Measurements from ENCODE around the gene ULK3. TPM values are rescaled to one million over a fixed set of nuclear protein-coding genes. Genes with fewer than 3 reads are reported as not detected.
"Not testable (repeated sequence)": the region's sequence is repeated elsewhere in the genome, so short reads cannot be mapped to it uniquely, and the experiment has no call there.

ULK3 gene
- total RNA-seq, 1 donor from 2014 or later: 24.0 TPM

GRCh38 chr15:74889390-74889882, 46.5 kb upstream of the ULK3 start:
- Histone ChIP-seq H3K4me3 (ENCODE audit: low read depth, low read length) (peak overlapping the region; percentile 98), H3K36me3 (ENCODE audit: control insufficient read depth, insufficient read depth, low read length) (peaks cover 5% of the 10 kb centered on the region), H3K27me3 (ENCODE audit: control insufficient read depth, insufficient read depth, low read length) (no peaks in the 10 kb centered on the region)
- no peak for TF ChIP-seq CTCF (IDR thresholded peaks at IDR 0.05; ENCODE audit: insufficient read depth, low read length, poor library complexity, severe bottlenecking)
- no peak for DNase-seq (ENCODE audit: low read depth)

DNA sequence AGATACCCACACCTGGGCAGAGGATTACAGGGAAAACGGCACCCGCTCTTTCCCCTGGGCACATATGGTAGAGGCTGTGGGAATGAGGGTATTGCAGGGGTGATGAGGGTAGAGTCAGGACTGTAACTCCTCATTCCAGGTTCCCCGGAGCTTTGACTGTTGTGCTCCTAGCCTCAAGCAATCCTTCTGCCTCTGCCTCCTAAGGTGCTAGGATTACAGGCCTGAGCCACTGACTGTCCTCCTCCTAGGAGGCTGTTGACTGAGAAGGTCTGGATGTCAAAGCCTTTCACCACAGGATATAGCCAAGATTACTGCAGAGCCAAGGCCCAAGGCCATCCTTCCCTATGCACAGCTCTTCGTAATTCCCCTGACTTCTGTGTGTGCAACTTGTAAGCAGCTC, 45.8 kb upstream of the ULK3 start:
- no peak for DNase-seq (ENCODE audit: low read depth)
- Histone ChIP-seq H3K36me3 (ENCODE audit: control insufficient read depth, insufficient read depth, low read length) (peaks cover 5% of the 10 kb centered on the region), H3K27me3 (ENCODE audit: control insufficient read depth, insufficient read depth, low read length) (no peaks in the 10 kb centered on the region), H3K4me3 (ENCODE audit: low read depth, low read length) (no peak overlapping the region)
- no peak for TF ChIP-seq CTCF (IDR thresholded peaks at IDR 0.05; ENCODE audit: insufficient read depth, low read length, poor library complexity, severe bottlenecking)

DNA sequence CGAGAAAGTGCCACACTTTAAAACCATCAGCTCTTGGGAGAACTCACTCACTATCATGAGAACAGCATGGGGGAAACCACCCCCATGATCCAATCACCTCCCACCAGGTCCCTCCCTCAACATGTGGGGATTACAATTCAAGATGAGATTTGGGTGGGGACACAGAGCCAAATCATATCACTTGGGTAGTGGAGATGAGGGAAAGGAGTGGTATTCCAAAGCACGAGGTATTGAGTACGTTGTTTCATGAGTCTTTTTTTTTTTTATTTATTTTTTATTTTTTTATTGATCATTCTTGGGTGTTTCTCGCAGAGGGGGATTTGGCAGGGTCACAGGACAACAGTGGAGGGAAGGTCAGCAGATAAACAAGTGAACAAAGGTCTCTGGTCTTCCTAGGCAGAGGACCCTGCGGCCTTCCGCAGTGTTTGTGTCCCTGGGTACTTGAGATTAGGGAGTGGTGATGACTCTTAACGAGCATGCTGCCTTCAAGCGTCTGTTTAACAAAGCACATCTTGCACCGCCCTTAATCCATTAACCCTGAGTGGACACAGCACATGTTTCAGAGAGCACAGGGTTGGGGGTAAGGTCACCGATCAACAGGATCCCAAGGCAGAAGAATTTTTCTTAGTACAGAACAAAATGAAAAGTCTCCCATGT, 44.7 kb upstream of the ULK3 start:
- H3K4me3 ChIP-seq (ENCODE audit: low read depth, low read length); H3K36me3 ChIP-seq (ENCODE audit: control insufficient read depth, insufficient read depth, low read length); DNase-seq (ENCODE audit: low read depth); H3K27me3 ChIP-seq (ENCODE audit: control insufficient read depth, insufficient read depth, low read length): not testable (repeated sequence)

DNA sequence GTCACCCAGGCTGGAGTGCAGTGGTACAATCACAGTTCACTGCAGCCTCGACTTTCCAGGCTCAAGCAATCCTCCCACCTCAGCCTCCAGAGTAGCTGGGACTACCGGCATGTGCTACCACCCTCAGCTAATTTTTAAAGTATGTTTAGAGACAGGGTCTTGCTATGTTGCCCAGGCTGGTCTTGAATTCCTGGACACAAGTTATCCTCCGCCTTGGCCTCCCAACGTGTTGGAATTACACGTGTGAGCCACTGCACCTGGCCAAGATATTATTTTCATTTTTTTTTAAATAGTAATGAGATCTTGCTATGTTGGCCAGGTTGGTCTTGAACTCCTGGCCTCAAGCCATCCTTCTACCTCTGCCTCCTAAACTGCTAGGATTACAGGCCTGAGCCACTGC, 42.5 kb upstream of the ULK3 start:
- no peak for DNase-seq (ENCODE audit: low read depth)
- Histone ChIP-seq H3K27me3 (ENCODE audit: control insufficient read depth, insufficient read depth, low read length) (no peaks in the 10 kb centered on the region), H3K4me3 (ENCODE audit: low read depth, low read length) (no peak overlapping the region), H3K36me3 (ENCODE audit: control insufficient read depth, insufficient read depth, low read length) (no peaks in the 10 kb centered on the region)
- TF ChIP-seq CTCF (IDR thresholded peaks at IDR 0.05; ENCODE audit: insufficient read depth, low read length, poor library complexity, severe bottlenecking): no peak

GRCh38 chr15:74884428-74885223, 41.7 kb upstream of the ULK3 start:
- no peak for TF ChIP-seq CTCF (IDR thresholded peaks at IDR 0.05; ENCODE audit: insufficient read depth, low read length, poor library complexity, severe bottlenecking)
- H3K36me3 ChIP-seq (ENCODE audit: control insufficient read depth, insufficient read depth, low read length): no peaks in the 10 kb centered on the region
- no peak overlapping the region for H3K4me3 ChIP-seq (ENCODE audit: low read depth, low read length)
- no peak for DNase-seq (ENCODE audit: low read depth)
- H3K27me3 ChIP-seq (ENCODE audit: control insufficient read depth, insufficient read depth, low read length): no peaks in the 10 kb centered on the region

DNA sequence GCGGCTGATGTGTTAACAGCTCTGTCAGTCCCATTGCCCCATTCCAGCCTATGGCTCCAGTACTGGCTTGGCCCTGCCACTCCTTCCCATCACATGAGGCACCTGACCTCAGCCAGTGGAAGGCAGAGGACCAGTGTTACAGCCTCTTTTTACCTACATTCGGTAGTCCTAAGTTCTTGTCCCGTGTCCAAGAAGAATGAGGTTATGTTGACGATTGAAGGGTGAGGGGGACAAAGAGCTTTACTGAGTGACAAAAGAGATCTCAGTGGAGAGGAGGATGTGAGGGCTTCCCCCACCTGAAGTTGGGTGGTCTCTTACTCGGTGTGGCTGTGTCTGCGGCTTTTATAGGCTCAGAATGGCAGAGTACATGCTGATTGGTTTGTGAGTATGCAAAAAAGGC, 39.6 kb upstream of the ULK3 start:
- H3K36me3 ChIP-seq (ENCODE audit: control insufficient read depth, insufficient read depth, low read length): no peaks in the 10 kb centered on the region
- no peak for DNase-seq (ENCODE audit: low read depth)
- H3K4me3 ChIP-seq (ENCODE audit: low read depth, low read length): no peak overlapping the region
- no peak for TF ChIP-seq CTCF (IDR thresholded peaks at IDR 0.05; ENCODE audit: insufficient read depth, low read length, poor library complexity, severe bottlenecking)
- H3K27me3 ChIP-seq (ENCODE audit: control insufficient read depth, insufficient read depth, low read length): no peaks in the 10 kb centered on the region
